GM19463 (cell line): Measurements from ENCODE around the gene SLC50A1.
"Not testable (repeated sequence)": the region's sequence is repeated elsewhere in the genome, so short reads cannot be mapped to it uniquely, and the experiment has no call there.

Experiments used
- ATAC-seq: cut with Tn5 transposase; IDR thresholded peaks from one replicate; pipeline ENCODE4 v1.9.1; 2021; ENCODE audit warnings: mild to moderate bottlenecking, moderate library complexity; ENCODE audit not compliant: unreplicated experiment

SLC50A1 gene

DNA sequence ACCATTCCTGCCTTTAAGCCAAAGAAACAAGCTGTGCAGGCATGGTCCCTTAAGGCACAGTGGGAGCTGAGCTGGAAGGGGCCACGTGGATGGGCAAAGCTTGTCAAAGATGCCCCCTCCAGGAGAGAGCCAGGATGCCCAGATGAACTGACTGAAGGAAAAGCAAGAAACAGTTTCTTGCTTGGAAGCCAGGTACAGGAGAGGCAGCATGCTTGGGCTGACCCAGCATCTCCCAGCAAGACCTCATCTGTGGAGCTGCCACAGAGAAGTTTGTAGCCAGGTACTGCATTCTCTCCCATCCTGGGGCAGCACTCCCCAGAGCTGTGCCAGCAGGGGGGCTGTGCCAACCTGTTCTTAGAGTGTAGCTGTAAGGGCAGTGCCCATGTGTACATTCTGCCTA, 1.3 kb upstream of the SLC50A1 start:
- no peak for ATAC-seq

DNA sequence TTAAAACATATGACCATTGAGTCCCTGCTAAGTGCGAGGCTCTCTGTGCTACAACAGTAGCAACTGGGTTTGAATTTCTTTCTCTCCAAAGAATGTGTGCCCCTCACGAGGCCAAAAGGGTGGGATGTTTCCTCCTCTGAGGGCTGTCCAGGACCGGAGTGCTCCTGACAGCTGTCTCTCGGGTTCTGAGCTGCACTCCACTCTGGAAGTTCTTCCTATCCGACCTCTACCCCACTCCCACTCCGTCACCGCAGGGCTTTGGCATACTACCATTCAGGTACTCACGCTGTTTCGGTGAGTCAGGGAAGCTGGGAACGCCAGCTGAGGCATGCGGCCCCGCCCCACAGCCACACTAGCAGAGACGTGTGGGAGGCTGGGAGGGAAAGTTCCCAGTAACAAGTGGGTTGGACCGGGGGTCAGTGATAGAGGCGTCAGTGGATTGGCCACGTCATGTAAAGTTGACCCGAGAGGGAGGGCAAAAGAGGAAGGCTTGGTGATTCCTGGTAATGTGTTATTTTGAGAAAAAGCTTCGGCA, 705 bp upstream of the SLC50A1 start:
- no peak for ATAC-seq

DNA sequence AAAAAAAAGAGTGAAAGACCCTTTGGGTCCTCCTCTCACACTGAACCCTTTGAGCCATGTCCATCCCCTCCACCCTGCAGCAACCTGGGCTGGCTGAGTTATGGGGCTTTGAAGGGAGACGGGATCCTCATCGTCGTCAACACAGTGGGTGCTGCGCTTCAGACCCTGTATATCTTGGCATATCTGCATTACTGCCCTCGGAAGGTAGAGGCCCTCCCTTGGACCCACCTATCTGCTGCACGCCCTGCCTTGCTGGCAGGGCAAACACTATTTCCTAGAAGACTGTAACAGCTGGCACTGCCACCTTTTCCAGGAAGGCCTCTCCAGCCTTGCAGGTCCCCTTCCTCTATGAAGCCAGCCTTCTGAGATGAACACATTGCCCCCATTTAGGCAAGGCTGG, 1.1 kb downstream of the SLC50A1 start:
- no peak for ATAC-seq

GRCh38 chr1:155137154-155137949, 1.7 kb downstream of the SLC50A1 start:
- ATAC-seq, result no peak

DNA sequence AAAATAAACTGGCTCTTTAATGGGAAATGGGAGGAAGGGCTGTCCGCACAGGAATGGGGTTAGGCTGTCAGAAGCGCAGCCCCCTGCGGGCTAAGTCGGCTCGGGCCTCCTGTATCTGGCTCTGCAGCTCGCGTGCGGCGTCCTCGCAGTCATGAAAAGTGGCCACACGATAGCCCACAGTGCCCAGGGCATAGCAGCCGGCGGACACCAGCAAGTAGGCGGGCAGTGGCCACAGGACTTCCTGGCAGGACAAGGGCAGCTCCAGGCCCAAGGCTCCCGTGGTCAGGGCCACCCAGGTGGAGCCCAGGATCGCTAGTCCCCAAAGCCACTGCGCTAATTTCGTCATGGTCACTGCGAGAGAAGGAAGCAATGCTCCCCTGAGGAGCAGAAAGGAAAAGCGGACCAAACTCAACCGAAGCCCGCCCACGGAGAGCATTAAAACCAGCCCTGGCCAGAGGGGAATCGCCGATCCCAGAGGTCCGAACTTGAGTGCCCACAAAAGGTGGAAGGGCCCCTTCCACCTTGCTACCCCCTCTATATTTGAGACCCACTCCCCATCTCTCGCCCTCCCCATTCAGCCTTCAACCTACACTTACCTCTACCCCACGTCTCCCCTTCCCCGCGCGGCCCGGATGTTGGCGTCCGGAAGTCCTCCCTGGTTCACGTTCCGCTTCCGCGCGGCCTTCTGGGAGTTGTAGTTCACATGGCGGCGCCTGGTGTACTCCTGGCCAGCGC, 4.4 kb downstream of the SLC50A1 start, which contains the start of gene DPM3:
DPM3 (minus strand) TSS at position 637 of the 735 bp plus-strand sequence; CDS start at position 346, 291 bp downstream.
- ATAC-seq, result peak; percentile 73

- ATAC-seq, result no peak
These were observed 4.9 kb downstream of the SLC50A1 start for GRCh38 chr1:155140630-155140953.

DNA sequence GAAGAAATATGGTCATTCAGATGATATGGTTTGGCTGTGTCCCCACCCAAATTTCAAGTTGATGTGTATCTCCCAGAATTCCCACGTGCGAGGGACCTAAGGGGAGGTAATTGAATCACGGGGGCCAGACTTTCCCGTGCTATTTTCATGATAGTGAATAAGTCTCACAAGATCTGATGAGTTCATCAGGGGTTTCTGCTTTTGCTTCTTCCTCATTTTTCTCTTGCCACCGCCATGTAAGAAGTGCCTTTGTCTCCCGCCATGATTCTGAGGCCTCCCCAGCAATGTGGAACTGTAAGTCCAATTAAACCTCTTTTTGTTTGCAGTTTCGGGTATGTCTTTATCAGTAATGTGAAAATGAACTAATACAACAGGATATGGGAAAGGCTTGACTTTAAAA, 6.1 kb downstream of the SLC50A1 start:
- no peak for ATAC-seq

GRCh38 chr1:155145491-155145890, 9.8 kb downstream of the SLC50A1 start:
- ATAC-seq, result no peak

DNA sequence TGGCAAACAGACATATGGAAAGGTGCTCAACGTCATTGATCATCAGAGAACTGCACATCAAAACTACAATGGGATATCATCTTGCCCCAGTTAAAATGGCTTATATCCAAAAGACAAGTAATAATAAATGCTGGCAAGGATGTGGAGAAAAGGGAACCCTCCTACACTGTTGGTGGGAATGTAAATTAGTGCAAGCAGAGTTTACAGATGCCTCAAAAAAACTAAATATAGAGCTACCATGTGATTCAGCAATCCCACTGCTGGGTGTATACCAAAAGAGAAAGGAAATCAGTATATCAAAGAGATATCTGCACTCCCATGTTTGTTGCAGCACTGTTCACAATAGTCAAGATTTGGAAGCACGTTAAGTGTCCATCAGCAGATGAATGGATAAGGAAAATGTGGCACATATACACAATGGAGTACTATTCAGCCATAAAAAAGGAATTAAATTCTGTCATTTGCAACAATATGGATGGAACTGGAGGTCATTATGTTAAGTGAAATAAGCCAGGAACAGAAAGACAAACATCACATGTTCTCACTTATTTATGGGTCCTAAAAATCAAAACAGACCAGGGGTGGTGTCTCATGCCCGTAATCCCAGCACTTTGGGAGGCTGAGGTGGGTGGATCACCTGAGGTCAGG, 20.5 kb downstream of the SLC50A1 start:
- not testable (repeated sequence) for ATAC-seq

DNA sequence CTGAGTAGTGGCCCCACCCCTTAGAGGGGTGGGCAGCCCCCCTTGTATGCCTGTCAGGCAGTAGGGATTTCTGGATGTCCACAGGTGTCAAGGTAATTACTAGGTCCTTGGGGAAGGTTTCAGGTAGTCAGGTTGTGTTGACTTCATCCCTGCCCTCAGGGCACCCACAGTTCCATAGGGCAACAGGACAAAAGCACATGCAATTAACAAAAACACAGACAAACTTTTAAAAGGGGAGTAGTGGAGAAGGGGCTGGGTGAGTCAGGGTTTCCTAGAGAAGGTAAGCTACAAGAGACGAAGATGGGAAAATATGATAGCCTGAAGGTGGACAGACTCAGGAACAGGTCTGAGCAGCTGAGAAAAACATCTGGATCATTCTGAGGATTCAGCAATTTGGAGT, 23.3 kb downstream of the SLC50A1 start:
- no peak for ATAC-seq

- no peak for ATAC-seq
These were observed 24.5 kb downstream of the SLC50A1 start for GRCh38 chr1:155160128-155160527.

GRCh38 chr1:155162631-155163030, 27.0 kb downstream of the SLC50A1 start:
- not testable (repeated sequence) for ATAC-seq

- not testable (repeated sequence) for ATAC-seq
These were observed 28.1 kb downstream of the SLC50A1 start for GRCh38 chr1:155163785-155164184.

- not testable (repeated sequence) for ATAC-seq
These were observed 29.0 kb downstream of the SLC50A1 start for GRCh38 chr1:155164625-155165024.

DNA sequence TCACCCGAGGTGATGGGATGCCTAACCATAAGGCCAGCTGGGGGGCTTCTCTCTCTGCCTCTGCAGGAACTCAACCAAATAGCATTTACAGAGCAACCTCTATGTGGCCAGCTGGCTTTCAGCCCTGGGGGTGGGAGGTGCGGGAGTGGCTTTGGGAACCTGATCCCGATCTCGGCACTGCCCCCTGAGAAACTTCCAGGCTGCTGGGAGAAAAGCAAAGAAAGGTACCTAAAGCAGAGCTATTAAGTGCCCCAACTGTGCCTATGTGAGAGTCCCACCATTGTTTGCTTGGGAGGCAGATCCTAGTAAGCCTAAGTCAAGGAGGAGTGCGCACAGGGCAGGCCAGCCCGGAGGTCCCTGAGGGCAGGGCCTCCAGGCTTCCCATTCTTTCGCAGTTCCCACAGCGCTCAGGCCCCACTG, 30.4 kb downstream of the SLC50A1 start:
- ATAC-seq, result no peak

GRCh38 chr1:155166471-155167165, 31.0 kb downstream of the SLC50A1 start:
- ATAC-seq, result no peak

DNA sequence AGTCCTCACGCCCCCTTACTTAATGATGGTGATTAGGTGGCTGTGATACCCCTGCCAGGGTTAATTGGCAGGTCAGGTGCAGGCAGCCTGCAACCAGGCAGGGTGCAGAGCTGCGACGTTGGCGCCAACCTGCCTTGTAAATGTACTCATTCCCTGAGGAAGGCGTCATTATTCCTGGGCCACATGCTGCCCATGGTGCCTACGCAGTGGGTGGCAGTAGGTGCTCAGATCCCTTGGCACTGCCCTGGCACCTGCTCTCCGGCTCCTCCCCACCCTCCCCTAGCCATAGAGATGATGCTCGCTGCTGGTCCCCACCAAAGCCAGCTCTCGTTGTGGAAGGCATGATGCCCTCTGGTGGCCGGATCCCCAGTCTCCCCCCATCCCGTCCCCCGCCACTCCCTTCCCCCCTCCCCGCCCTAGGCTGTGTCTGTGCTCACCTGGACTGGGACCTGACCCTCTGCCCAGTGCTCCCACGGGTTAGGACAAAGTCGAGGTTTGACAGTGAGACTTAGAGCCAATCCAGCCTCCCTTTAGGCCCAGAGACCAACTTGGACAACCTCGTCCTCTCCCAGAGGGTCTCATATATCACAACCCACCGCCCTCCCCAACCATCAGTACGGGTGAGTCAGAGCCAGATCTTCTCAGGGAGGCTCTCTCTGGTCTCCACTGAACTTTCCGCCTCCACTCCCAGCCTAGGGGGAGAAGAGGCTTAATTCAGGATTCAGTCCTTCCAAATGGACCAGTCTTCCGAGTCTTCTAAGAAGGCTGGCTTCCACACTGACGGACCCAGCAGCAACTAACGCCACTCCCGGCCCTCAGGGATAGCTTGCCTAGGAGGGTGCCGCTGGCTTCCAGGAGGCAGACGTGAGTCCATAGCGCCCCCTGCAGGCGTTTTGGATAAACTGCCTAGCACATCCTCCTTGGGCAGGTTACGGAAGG, 31.8 kb downstream of the SLC50A1 start:
- ATAC-seq, result peak; percentile 41

GRCh38 chr1:155168105-155168445, 32.4 kb downstream of the SLC50A1 start:
- ATAC-seq, result not testable (repeated sequence)

GRCh38 chr1:155168456-155169210, 33.0 kb downstream of the SLC50A1 start:
- no peak for ATAC-seq
